Parathyroid adenoma (tissue), 2 donors: ENCODE measurements around the gene TCAF1.

ENCODE experiments used
- H2AFZ ChIP-seq: fragments of 300-600 bp; sonication (generic); one replicate; pipeline ENCODE4 v1.7.0; 2017; ENCODE audit warnings: antibody characterized with exemption, mild to moderate bottlenecking
- H3K27ac ChIP-seq: fragments of 300-600 bp; sonication (generic); one replicate; pipeline ENCODE4 v1.7.0; 2017
- H3K27me3 ChIP-seq: fragments of 300-600 bp; sonication (generic); one replicate; pipeline ENCODE4 v1.7.0; 2017; ENCODE audit warnings: low read length; ENCODE audit not compliant: control insufficient read depth, insufficient read depth
- H3K36me3 ChIP-seq: fragments of 300-600 bp; sonication (generic); one replicate; pipeline ENCODE4 v1.7.0; 2017; ENCODE audit warnings: low read length; ENCODE audit not compliant: control insufficient read depth, insufficient read depth
- H3K4me1 ChIP-seq: fragments of 300-600 bp; sonication (generic); one replicate; pipeline ENCODE4 v1.7.0; 2017; ENCODE audit warnings: control low read depth
- H3K4me2 ChIP-seq: fragments of 300-600 bp; sonication (generic); one replicate; pipeline ENCODE4 v1.7.0; 2017; ENCODE audit warnings: low read length
- H3K4me3 ChIP-seq: fragments of 300-600 bp; sonication (generic); one replicate; pipeline ENCODE4 v1.7.0; 2017; ENCODE audit warnings: low read depth, low read length
- H3K79me2 ChIP-seq: fragments of 300-600 bp; sonication (generic); one replicate; pipeline ENCODE4 v1.7.0; 2017; ENCODE audit warnings: control low read depth
- H3K9ac ChIP-seq: fragments of 300-600 bp; sonication (generic); one replicate; pipeline ENCODE4 v1.7.0; 2017; ENCODE audit warnings: mild to moderate bottlenecking
- H3K9me3 ChIP-seq: fragments of 300-600 bp; sonication (generic); one replicate; pipeline ENCODE4 v1.7.0; 2017; ENCODE audit warnings: low read length; ENCODE audit not compliant: control insufficient read depth
- CTCF ChIP-seq: fragments of 300-600 bp; sonication (generic); IDR thresholded peaks from one replicate; pipeline ENCODE4 v1.7.0; 2017; ENCODE audit warnings: antibody characterized with exemption, mild to moderate bottlenecking
- donor health status: primary hyperparathyroidism.

The TCAF1 gene

GRCh38 chr7:143938379-143939243 lies 36.6 kb upstream of the TCAF1 start:
- Histone ChIP-seq H3K36me3 (no peaks in the 10 kb centered on the region), H3K27ac (no peak overlapping the region), H3K79me2 (no peaks in the 10 kb centered on the region), H3K4me1 (no peaks in the 10 kb centered on the region), H3K4me3 (no peak overlapping the region), H3K9ac (no peak overlapping the region), H2AFZ (no peak overlapping the region), H3K27me3 (no peaks in the 10 kb centered on the region), H3K4me2 (no peak overlapping the region), H3K9me3 (no peaks in the 10 kb centered on the region)
- TF ChIP-seq CTCF, result no peak

DNA sequence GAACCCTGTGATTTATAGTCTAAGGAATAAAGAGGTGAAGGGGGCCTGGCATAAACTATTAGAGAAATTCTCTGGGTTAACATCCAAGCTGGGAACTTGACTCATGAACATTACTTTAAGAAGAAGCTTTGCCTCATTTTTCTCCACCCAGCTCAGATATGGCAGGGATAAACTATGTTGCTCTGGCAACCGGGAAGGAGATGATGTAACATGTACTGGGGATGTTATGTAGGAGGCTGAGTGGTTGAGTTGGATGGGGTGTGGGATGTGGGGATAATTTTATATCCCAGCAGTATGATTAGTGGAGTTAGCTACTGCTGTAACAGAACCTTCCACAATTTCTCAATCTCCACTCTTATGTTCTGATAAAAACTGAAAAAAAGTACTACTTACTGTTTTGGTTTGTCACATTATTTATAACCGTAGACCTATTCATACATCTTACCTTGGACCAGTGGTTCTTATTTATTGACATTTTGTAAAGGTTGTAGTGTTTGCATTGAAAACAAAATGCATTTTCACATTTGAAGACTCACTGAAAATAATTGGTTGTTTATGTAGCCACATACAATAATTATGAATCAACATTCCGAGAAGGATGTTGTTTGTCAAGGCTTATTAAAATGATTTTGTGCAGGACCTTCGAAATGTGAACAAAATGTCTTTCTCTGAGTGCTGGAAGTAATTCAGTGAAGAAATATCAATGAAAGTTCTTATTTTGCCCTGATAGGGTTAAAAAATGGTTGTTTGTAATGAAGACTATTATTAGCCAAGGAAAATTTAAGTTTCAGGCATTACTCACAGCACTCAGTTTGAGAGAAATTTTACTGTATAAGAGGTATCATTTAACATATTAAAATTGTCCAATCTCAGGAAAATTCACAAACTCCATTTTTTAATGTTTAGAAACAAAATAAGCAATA lies 34.4 kb upstream of the TCAF1 start:
- Histone ChIP-seq H3K4me2 (no peak overlapping the region), H3K36me3 (no peaks in the 10 kb centered on the region), H3K4me3 (no peak overlapping the region), H3K27me3 (no peaks in the 10 kb centered on the region), H3K4me1 (no peaks in the 10 kb centered on the region), H2AFZ (no peak overlapping the region), H3K27ac (no peak overlapping the region), H3K9ac (no peak overlapping the region), H3K79me2 (no peaks in the 10 kb centered on the region), H3K9me3 (no peaks in the 10 kb centered on the region)
- TF ChIP-seq CTCF, result no peak

- Histone ChIP-seq H3K79me2 (no peaks in the 10 kb centered on the region), H3K27me3 (no peaks in the 10 kb centered on the region), H3K9me3 (no peaks in the 10 kb centered on the region), H3K36me3 (no peaks in the 10 kb centered on the region), H3K4me3 (no peak within 1 kb of the TSS), H2AFZ (no peak within 1 kb of the TSS), H3K9ac (no peak within 1 kb of the TSS), H3K4me2 (no peak within 1 kb of the TSS), H3K4me1 (no peaks in the 10 kb centered on the region), H3K27ac (no peak within 1 kb of the TSS)
- TF ChIP-seq CTCF, result no peak
Observed at GRCh38 chr7:143934526-143935325, 32.8 kb upstream of the TCAF1 start, which contains the start of gene OR2F2. Gene OR2F2, plus strand, starts transcription at chr7:143935233. Its CDS starts 0 bp downstream, at chr7:143935233.

DNA sequence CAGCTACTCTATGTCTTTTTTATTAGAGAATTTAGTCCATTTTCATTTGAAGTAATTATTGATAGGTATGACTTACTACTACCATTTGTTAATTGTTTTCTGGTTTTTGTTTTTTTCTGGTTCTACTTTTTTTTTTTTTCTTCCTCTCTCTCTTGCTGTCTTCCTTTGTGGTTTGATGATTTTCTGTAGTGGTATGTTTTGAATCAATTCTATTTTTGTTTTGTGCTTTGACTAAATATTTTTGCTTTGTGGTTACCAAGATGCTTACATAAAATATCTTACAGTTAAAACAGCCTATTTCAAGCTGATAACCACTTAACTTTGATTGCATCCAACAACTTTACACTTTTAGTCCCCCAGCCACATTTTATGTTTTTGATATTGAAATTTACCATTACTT lies 29.8 kb upstream of the TCAF1 start:
- H3K4me1 ChIP-seq, result no peaks in the 10 kb centered on the region
- no peak overlapping the region for H3K9ac ChIP-seq
- no peak overlapping the region for H3K27ac ChIP-seq
- no peak overlapping the region for H3K4me3 ChIP-seq
- no peaks in the 10 kb centered on the region for H3K27me3 ChIP-seq
- TF ChIP-seq CTCF, result no peak
- no peaks in the 10 kb centered on the region for H3K9me3 ChIP-seq
- no peaks in the 10 kb centered on the region for H3K79me2 ChIP-seq
- H3K4me2 ChIP-seq, result no peak overlapping the region
- H3K36me3 ChIP-seq, result no peaks in the 10 kb centered on the region
- H2AFZ ChIP-seq, result no peak overlapping the region
